HepG2 (cell line): Measurements from ENCODE around the gene ARHGEF4. TPM values are rescaled to one million over a fixed set of nuclear protein-coding genes. Genes with fewer than 3 reads are reported as not detected.

Experiments used
- ATAC-seq: fragments of 200-7000 bp; cut with Tn5 transposase; 3 replicates; pipeline ENCODE4 v1.9.1; 2020; ENCODE audit warnings: mild to moderate bottlenecking, moderate library complexity
- BruUV-seq: library from RNA; stranded (reverse); fragments of 400-500 nt; replicated peaks from 2 replicates; lab custom pipeline; 2021; lab: Mats Ljungman, UMichigan
- CTCF ChIA-PET: fragments of 300-600 bp; formaldehyde crosslinking; extraction: SDS; loops from one replicate; lab custom pipeline; 2021; ENCODE audit warnings: low total read pairs, inconsistent platforms, low intra/inter-chr PET ratio; lab: Yijun Ruan, JAX
- POLR2A ChIA-PET: fragments of 350-600 bp; sonication (Branson Sonifier 250); formaldehyde crosslinking; loops from one replicate; lab custom pipeline; 2020; ENCODE audit warnings: antibody characterized with exemption, inconsistent platforms; lab: Yijun Ruan, JAX
- DNase-seq: peaks from one replicate; pipeline ENCODE4 v3.0.0-alpha.2; 2015; ENCODE audit warnings: low spot score
- FAIRE-seq: peaks from 3 replicates; lab custom pipeline; 2011; peaks lifted over from hg19 to GRCh38; lab: Jason Lieb, UNC
- H2AFZ ChIP-seq: one replicate; pipeline ENCODE4 v1.6.1; 2011; ENCODE audit warnings: low read length, inconsistent platforms
- H3K27ac ChIP-seq: fragments of 300-600 bp; 3 replicates; pipeline ENCODE4 v1.8.0; 2011; ENCODE audit warnings: mixed run types, mild to moderate bottlenecking, mixed read lengths, low read length, inconsistent platforms; ENCODE audit not compliant: insufficient read depth; ENCODE audit errors: extremely low read length
- H3K27me3 ChIP-seq, 2 experiments: fragments of 200-600 bp in 1 of 2; 2 replicates in 1 of 2; 3 replicates in 1 of 2; pipeline versions ENCODE4 v1.6.0 to v1.8.0; 2011; ENCODE audit warnings: low read length in 2 of 2, mild to moderate bottlenecking in 2 of 2, moderate library complexity in 2 of 2, inconsistent platforms in 1 of 2; ENCODE audit not compliant: insufficient read depth in 2 of 2, control insufficient read depth in 1 of 2
- H3K36me3 ChIP-seq, 2 experiments: fragments of 200-600 bp in 1 of 2; replicated peaks in 1 of 2; 2 replicates in 1 of 2; 3 replicates in 1 of 2; pipeline versions ENCODE4 v1.5.1 to v1.8.0; 2011; ENCODE audit warnings: low read length in 2 of 2, inconsistent platforms in 1 of 2; ENCODE audit not compliant: insufficient read depth in 2 of 2, control insufficient read depth in 1 of 2
- H3K4me1 ChIP-seq: 2 replicates; pipeline ENCODE4 v1.5.1; 2012; ENCODE audit warnings: low read length, inconsistent platforms; ENCODE audit not compliant: insufficient read depth
- H3K4me2 ChIP-seq: 2 replicates; pipeline ENCODE4 v1.6.0; 2011; ENCODE audit warnings: low read depth, low read length, inconsistent platforms
- H3K4me3 ChIP-seq, 3 experiments: fragments of 200-600 bp in 1 of 3; sonication (generic), shearing (Covaris generic) in 1 of 3; replicated peaks in 1 of 3; 2 replicates each; pipeline ENCODE4 v1.5.1; 2011 to 2016; ENCODE audit warnings: low read length in 3 of 3, inconsistent platforms in 2 of 3, low read depth in 2 of 3, mild to moderate bottlenecking in 2 of 3, control low read depth in 1 of 3, mixed read lengths in 1 of 3; ENCODE audit not compliant: insufficient read depth in 1 of 3
- H3K79me2 ChIP-seq: one replicate; pipeline ENCODE4 v1.6.1; 2011; ENCODE audit warnings: low read length, inconsistent platforms; ENCODE audit not compliant: insufficient read depth
- H3K9ac ChIP-seq: 2 replicates; pipeline ENCODE4 v1.6.0; 2011; ENCODE audit warnings: mild to moderate bottlenecking, low read depth, low read length, inconsistent platforms; ENCODE audit not compliant: insufficient read depth
- H3K9me3 ChIP-seq: 2 replicates; pipeline ENCODE4 v1.5.1; 2012; ENCODE audit warnings: mild to moderate bottlenecking, low read length
- H4K20me1 ChIP-seq: 2 replicates; pipeline ENCODE4 v1.6.0; 2011; ENCODE audit warnings: inconsistent platforms, mild to moderate bottlenecking, low read length, moderate library complexity; ENCODE audit not compliant: insufficient read depth
- ARID4A ChIP-seq: sonication (generic); formaldehyde crosslinking; IDR thresholded peaks from 2 replicates; pipeline ENCODE4 v1.5.0; 2020; ENCODE audit warnings: mild to moderate bottlenecking, missing genetic modification reagents, borderline replicate concordance
- HOXA5 ChIP-seq: sonication (generic); formaldehyde crosslinking; IDR thresholded peaks from 2 replicates; pipeline ENCODE4 v1.4.0; 2020; ENCODE audit warnings: missing genetic modification reagents
- IRX3 ChIP-seq: sonication (generic); formaldehyde crosslinking; IDR thresholded peaks from 2 replicates; pipeline ENCODE4 v1.8.1; 2023; ENCODE audit warnings: mild to moderate bottlenecking, low read depth, missing genetic modification reagents, borderline replicate concordance
- MTF2 ChIP-seq: sonication (generic); formaldehyde crosslinking; IDR thresholded peaks from 2 replicates; pipeline ENCODE4 v1.5.0; 2020; ENCODE audit warnings: missing genetic modification reagents, borderline replicate concordance
- MZF1 ChIP-seq: sonication (generic); formaldehyde crosslinking; IDR thresholded peaks from 2 replicates; pipeline ENCODE4 v1.8.1; 2023; ENCODE audit warnings: mild to moderate bottlenecking, missing genetic modification reagents, borderline replicate concordance
- NR2C2 ChIP-seq: sonication (generic); formaldehyde crosslinking; IDR thresholded peaks from 2 replicates; pipeline ENCODE4 v1.4.0; 2020; ENCODE audit warnings: missing genetic modification reagents, mild to moderate bottlenecking, moderate library complexity, borderline replicate concordance
- RFX3 ChIP-seq: IDR thresholded peaks from 2 replicates; pipeline ENCODE4 v1.6.1; 2016; ENCODE audit warnings: missing biosample characterization, missing genetic modification reagents
- ZBTB7B ChIP-seq: sonication (generic); formaldehyde crosslinking; IDR thresholded peaks from 2 replicates; pipeline ENCODE4 v1.4.0; 2020; ENCODE audit warnings: missing genetic modification reagents
- ZFP82 ChIP-seq: sonication (generic); formaldehyde crosslinking; IDR thresholded peaks from 2 replicates; pipeline ENCODE4 v1.5.1; 2020; ENCODE audit warnings: mild to moderate bottlenecking, missing genetic modification reagents, borderline replicate concordance
- ZNF468 ChIP-seq: sonication (generic); formaldehyde crosslinking; IDR thresholded peaks from 2 replicates; pipeline ENCODE4 v1.8.0; 2022; ENCODE audit warnings: mild to moderate bottlenecking, moderate library complexity, missing genetic modification reagents
- ZNF614 ChIP-seq: IDR thresholded peaks from 2 replicates; pipeline ENCODE4 v1.6.1; 2018; ENCODE audit warnings: missing biosample characterization, missing genetic modification reagents, inconsistent platforms, borderline replicate concordance
- ZNF747 ChIP-seq: sonication (generic); formaldehyde crosslinking; IDR thresholded peaks from 2 replicates; pipeline ENCODE4 v1.8.1; 2023; ENCODE audit warnings: missing genetic modification reagents, mild to moderate bottlenecking, borderline replicate concordance
- ZNF83 ChIP-seq: sonication (generic); formaldehyde crosslinking; IDR thresholded peaks from 2 replicates; pipeline ENCODE4 v1.4.0; 2020; ENCODE audit warnings: missing genetic modification reagents, mild to moderate bottlenecking, borderline replicate concordance
- WGBS: methylation state at CpG from one replicate; pipeline ENCODE4 v1.1.6; 2017; ENCODE audit warnings: low lambda C conversion rate; 5-methylcytosine and 5-hydroxymethylcytosine counted together
- in situ Hi-C: cut with HindIII; loops from 2 replicates; pipeline ENCODE4 v1.10.0; 2017; ENCODE audit warnings: low pct_unique_long_range_greater_than_20kb; ENCODE audit not compliant: extremely low pct_ligation_motif_present
- intact Hi-C: fragments of 100-400 bp; cut with micrococcal nuclease; formaldehyde crosslinking; loops from one replicate; pipeline ENCODE4 v1.10.0; 2022; ENCODE audit not compliant: unreplicated experiment
- polyA plus RNA-seq, 8 experiments: library from polyadenylated mRNA; depleted of rRNA in 3 of 8; stranded (reverse) in 7 of 8; unstranded in 1 of 8; fragments of >200 nt; fragmentation: Illumina TruSeq in 4 of 8; extraction: Trizol in 4 of 8; gene quantifications; 2 replicates each; pipeline versions ENCODE4 v1.2.1 to v1.2.3, GENCODE V29; 2011 to 2016; ENCODE audit warnings: low read depth in 4 of 8, missing spikeins in 1 of 8, mixed read lengths in 1 of 8; ENCODE audit not compliant: insufficient read depth in 1 of 8
- total RNA-seq, 5 experiments: library from RNA; depleted of rRNA; stranded (reverse); fragments of >200 nt; fragmentation: Illumina TruSeq; extraction: Trizol; gene quantifications; 2 replicates each; pipeline ENCODE4 v1.2.3, GENCODE V29; 2016; ENCODE audit warnings: low read depth in 1 of 5
- TF ChIP-seq, protein P1 (sequence below): sonication (generic); formaldehyde crosslinking; conservative IDR thresholded peaks from 2 replicates; pipeline ENCODE4 v1.8.0; 2022; ENCODE audit warnings: low read depth, missing genetic modification reagents

Gene ARHGEF4
- total and polyA plus RNA-seq, 2 of the 13 experiments (the other 11 are each of a cell fraction or from before 2014, with no cell fraction given) = 0.11 to 0.13 TPM

DNA sequence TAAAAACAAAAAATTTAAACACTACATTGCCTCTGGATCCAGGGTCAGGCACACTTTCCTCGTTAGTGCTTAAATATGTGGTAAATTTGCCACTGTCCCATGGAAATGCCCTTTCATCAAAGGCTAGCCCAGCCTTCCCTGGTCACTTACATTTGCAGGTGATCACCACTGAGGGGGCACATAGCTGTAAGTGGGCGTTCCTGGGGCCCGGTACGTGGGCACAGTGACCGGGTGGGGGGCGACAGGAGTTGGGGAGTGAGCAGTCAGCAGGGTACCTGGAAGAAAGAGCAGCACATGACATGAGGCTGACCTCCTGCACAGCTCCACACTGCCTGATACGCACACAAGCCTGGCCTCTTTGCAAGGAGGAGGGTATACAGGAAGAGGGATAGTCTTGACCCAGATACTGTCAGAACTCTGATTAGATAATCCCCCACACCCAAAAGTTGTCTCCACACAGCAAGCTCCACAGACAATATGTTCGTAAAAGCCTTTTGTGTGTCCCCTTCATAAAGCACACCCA lies 216.1 kb downstream of the ARHGEF4 start:
- intact Hi-C loops (no loop called here), in situ Hi-C loops (no loop called here)
- Histone ChIP-seq H3K9ac (no peak overlapping the region), H3K4me3 (no peak overlapping the region), H3K4me1 (no peaks in the 10 kb centered on the region), H3K36me3 (peaks cover 63 to 92% of the 10 kb centered on the region in 2 experiments), H2AFZ (no peak overlapping the region), H3K79me2 (peaks cover 29% of the 10 kb centered on the region), H3K27ac (no peak overlapping the region), H3K9me3 (no peaks in the 10 kb centered on the region), H4K20me1 (peaks cover 30% of the 10 kb centered on the region)
- DNase-seq (no peak), ATAC-seq (no peak), FAIRE-seq (no peak)
- CTCF ChIA-PET = no interaction called here
- 99% methylated on average over 8 of the region's 8 CpGs for WGBS
- no TSS peak for BruUV-seq
- TF ChIP-seq ARID4A = no peak
- TF ChIP-seq ZFP82 (CRISPR knock-in tag) = no peak
- TF ChIP-seq ZBTB7B (CRISPR knock-in tag) = no peak
- TF ChIP-seq ZNF83 (CRISPR knock-in tag) = no peak
- TF ChIP-seq MTF2 (CRISPR knock-in tag) = no peak
- no peak for TF ChIP-seq MZF1
- TF ChIP-seq HOXA5 (CRISPR knock-in tag) = no peak
- no peak for TF ChIP-seq ZNF468 (CRISPR knock-in tag)
- TF ChIP-seq, protein P1, sequence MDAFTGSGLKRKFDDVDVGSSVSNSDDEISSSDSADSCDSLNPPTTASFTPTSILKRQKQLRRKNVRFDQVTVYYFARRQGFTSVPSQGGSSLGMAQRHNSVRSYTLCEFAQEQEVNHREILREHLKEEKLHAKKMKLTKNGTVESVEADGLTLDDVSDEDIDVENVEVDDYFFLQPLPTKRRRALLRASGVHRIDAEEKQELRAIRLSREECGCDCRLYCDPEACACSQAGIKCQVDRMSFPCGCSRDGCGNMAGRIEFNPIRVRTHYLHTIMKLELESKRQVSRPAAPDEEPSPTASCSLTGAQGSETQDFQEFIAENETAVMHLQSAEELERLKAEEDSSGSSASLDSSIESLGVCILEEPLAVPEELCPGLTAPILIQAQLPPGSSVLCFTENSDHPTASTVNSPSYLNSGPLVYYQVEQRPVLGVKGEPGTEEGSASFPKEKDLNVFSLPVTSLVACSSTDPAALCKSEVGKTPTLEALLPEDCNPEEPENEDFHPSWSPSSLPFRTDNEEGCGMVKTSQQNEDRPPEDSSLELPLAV (CRISPR knock-in tag) = no peak
- TF ChIP-seq ZNF747 (CRISPR knock-in tag) = no peak
- no peak for TF ChIP-seq RFX3 (CRISPR knock-in tag)
- no peak for TF ChIP-seq ZNF614 (CRISPR knock-in tag)
- TF ChIP-seq NR2C2 = no peak
- TF ChIP-seq IRX3 (CRISPR knock-in tag) = no peak
- TF ChIP-seq, all 625 proteins: peak for 0
- Histone ChIP-seq H3K27me3 (no peaks in the 10 kb centered on the region), H3K4me2 (no peak overlapping the region)
- POLR2A ChIA-PET = interaction anchor here (1.3 kb wide), 1 partner anchor 40 kb away, joined by 4 read pairs; no protein-coding TSS in a partner anchor
